Heart left ventricle (tissue), 13 donors: ENCODE results near the gene NPTXR.

ENCODE experiments used
- POLR2A ChIP-seq, 2 donors: fragments of 450-650 bp; IDR thresholded peaks; one replicate each; pipeline ENCODE4 v1.6.1; 2017; ENCODE audit warnings: antibody characterized with exemption in 2 of 2, mild to moderate bottlenecking in 2 of 2, moderate library complexity in 2 of 2
- TF ChIP-seq, protein P1 (sequence below), 12 donors: fragments of 200-600 bp; sonication (generic) in 4 of 12; IDR thresholded peaks; one replicate each; pipeline versions ENCODE4 v1.5.0 to v1.8.0; 2018 to 2022; ENCODE audit warnings: antibody characterized with exemption in 12 of 12, mild to moderate bottlenecking in 5 of 12
- donor health status: ischemic (EF 13 %, LVEDD 7.1; RV severe dilation, severe dysfunction).
- donor health status: DM: no; HTN: yes; CAD: no.
- donor health status: DM: no; HTN: no; CAD: no.
- donor health status: ischemic (EF 25% LVEDD 6.9; RV normal size, moderate dysfunction).
- donor health status: ischemic (EF 25% LVEDD 5.7; RV mildly dilated, moderate dysfunction).
- donor health status: ischemic (EF 35%, LVEDD 5.7; RV mildly dilated, moderate dysfunction).
- donor health status: nonischemic (EF 11% LVEDD 7.7; RV severe dilation, severe dysfunction).
- donor health status: DM: yes; HTN: yes; CAD: no.
- donor health status: PGD.
- donor health status: ischemic (EF 29% LVEDD 5.4; RV normal size, mild dysfunction).
- donor health status: nonischemic (EF 23%, LVEDD 6.1; RV moderate dilation, normal function).

DNA sequence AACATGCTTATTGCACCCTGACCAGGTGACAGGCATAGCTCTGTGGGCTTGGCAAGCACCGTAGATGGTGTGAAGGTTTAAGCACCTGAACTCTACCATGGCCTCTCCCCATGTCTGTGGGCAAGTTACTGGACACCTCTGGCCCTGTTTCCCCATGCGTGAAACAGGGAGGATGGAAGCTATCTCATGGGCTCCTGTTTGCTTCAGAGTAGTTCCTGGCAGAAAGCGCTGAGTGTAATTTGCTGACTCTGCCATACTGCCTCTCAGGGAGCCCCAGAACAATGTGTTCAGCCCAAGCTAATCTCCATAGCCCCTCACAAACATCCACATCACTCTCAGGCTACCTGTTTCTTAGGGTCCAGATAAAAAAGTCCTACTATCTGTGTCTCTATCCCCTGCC is 25.8 kb upstream of the NPTXR start:
- TF ChIP-seq, protein P1, sequence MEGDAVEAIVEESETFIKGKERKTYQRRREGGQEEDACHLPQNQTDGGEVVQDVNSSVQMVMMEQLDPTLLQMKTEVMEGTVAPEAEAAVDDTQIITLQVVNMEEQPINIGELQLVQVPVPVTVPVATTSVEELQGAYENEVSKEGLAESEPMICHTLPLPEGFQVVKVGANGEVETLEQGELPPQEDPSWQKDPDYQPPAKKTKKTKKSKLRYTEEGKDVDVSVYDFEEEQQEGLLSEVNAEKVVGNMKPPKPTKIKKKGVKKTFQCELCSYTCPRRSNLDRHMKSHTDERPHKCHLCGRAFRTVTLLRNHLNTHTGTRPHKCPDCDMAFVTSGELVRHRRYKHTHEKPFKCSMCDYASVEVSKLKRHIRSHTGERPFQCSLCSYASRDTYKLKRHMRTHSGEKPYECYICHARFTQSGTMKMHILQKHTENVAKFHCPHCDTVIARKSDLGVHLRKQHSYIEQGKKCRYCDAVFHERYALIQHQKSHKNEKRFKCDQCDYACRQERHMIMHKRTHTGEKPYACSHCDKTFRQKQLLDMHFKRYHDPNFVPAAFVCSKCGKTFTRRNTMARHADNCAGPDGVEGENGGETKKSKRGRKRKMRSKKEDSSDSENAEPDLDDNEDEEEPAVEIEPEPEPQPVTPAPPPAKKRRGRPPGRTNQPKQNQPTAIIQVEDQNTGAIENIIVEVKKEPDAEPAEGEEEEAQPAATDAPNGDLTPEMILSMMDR (IDR thresholded peaks at IDR 0.05), result no peak
- no peak for TF ChIP-seq POLR2A (IDR thresholded peaks at IDR 0.05)
